HFF-Myc (cell line): ENCODE measurements around the gene EDIL3.

ENCODE experiments used
- DNase-seq: peaks from one replicate; pipeline ENCODE4 v3.0.0-alpha.2; 2011; ENCODE audit warnings: low read depth; ENCODE audit errors: extremely low read depth
- H3K4me3 ChIP-seq: replicated peaks from 2 replicates; pipeline ENCODE4 v1.5.1; 2011; ENCODE audit warnings: low read depth, mild to moderate bottlenecking, control low read depth, low read length
- CTCF ChIP-seq: IDR thresholded peaks from 2 replicates; pipeline ENCODE4 v1.5.1; 2012; ENCODE audit warnings: mild to moderate bottlenecking, low read depth, low read length, control low read depth; ENCODE audit errors: missing control alignments

The EDIL3 gene

GRCh38 chr5:84202136-84202535, 182.5 kb downstream of the EDIL3 start:
- no peak overlapping the region for H3K4me3 ChIP-seq
- no peak for TF ChIP-seq CTCF
- no peak for DNase-seq

GRCh38 chr5:84197538-84197937, 187.1 kb downstream of the EDIL3 start:
- no peak overlapping the region for H3K4me3 ChIP-seq
- TF ChIP-seq CTCF, result no peak
- DNase-seq, result no peak

- DNase-seq, result no peak
- H3K4me3 ChIP-seq, result no peak overlapping the region
- TF ChIP-seq CTCF, result no peak
Observed at GRCh38 chr5:84191281-84191680, 193.4 kb downstream of the EDIL3 start.

GRCh38 chr5:84184857-84185256, 199.8 kb downstream of the EDIL3 start:
- TF ChIP-seq CTCF, result no peak
- DNase-seq, result no peak
- H3K4me3 ChIP-seq, result no peak overlapping the region

GRCh38 chr5:84181093-84181492, 203.6 kb downstream of the EDIL3 start:
- DNase-seq, result no peak
- no peak for TF ChIP-seq CTCF
- H3K4me3 ChIP-seq, result no peak overlapping the region

GRCh38 chr5:84168841-84169240, 215.8 kb downstream of the EDIL3 start:
- TF ChIP-seq CTCF, result no peak
- no peak for DNase-seq

GRCh38 chr5:84163671-84164070, 221.0 kb downstream of the EDIL3 start:
- TF ChIP-seq CTCF, result no peak
- no peak overlapping the region for H3K4me3 ChIP-seq
- no peak for DNase-seq

More at GRCh38 chr5:84168841-84169240, 215.8 kb downstream of the EDIL3 start:
- H3K4me3 ChIP-seq, result no peak overlapping the region
